ENCODE measurements around the gene FMO1. TPM values are rescaled to one million over a fixed set of nuclear protein-coding genes. Genes with fewer than 3 reads are reported as not detected.
"Not testable (repeated sequence)": the region's sequence is repeated elsewhere in the genome, so short reads cannot be mapped to it uniquely, and the experiment has no call there.

The FMO1 gene
- total and polyA plus RNA-seq, 2 of the 8 experiments (the other 6 are each of a cell fraction or from before 2014, with no cell fraction given): 0.11 TPM; not detected in 1

GRCh38 chr1:171292799-171293198, 44.5 kb downstream of the FMO1 start (continued):
- TF ChIP-seq NANOG (IDR thresholded peaks at IDR 0.05; ENCODE audit: insufficient read depth, low read depth, low read length, poor library complexity, severe bottlenecking): no peak

DNA sequence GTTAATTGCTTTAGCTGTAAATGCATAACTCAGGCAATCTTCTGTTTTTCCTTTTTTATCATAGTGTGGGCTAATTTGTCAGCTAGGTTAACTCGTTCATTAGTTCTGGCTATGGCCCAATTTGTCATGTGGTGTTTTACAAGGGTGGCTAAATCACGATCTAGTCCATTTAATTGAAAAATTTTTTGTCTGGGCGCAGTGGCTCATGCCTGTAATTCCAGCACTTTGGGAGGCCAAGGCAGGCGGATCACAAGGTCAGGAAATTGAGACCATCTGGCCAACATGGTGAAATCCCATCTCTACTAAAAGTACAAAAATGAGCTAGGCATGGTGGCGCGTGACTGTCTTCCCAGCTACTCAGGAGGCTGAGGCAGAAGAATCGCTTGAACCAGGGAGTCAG, 47.1 kb downstream of the FMO1 start:
- ChIA-PET POLR2A (ENCODE audit: partially characterized antibody) (interaction anchor here (1.0 kb wide), 1 partner anchor 17 kb away, joined by 3 read pairs; no protein-coding TSS in a partner anchor), CTCF (ENCODE audit: partially characterized antibody) (interaction anchor here (0.7 to 6.0 kb wide), 10 partner anchors 9 to 109 kb away, joined by 3 to 45 read pairs (median 5); partner anchors contain the start of gene FMO4)
- H3K23ac ChIP-seq (ENCODE audit: insufficient read length); DNase-seq (ENCODE audit: low read depth in 1 of 2, low spot score in 2 of 2); H2BK120ac ChIP-seq (replicated peaks; ENCODE audit: low read depth, low read length); H3K4me2 ChIP-seq (ENCODE audit: insufficient read depth in 1 of 2, low read depth in 2 of 2, low read length in 2 of 2); H4K20me1 ChIP-seq (replicated peaks in 1 of 2; ENCODE audit: control insufficient read depth in 1 of 2, insufficient read depth in 2 of 2, low read length in 2 of 2); H4K91ac ChIP-seq (replicated peaks; ENCODE audit: insufficient read length, low read length); H3K9ac ChIP-seq (replicated peaks in 1 of 4; ENCODE audit: extremely low read depth in 1 of 4, low read depth in 3 of 4, low read length in 3 of 4); H3K79me2 ChIP-seq (ENCODE audit: control insufficient read depth in 1 of 2, insufficient read depth in 2 of 2, low read length in 2 of 2); H3K9me3 ChIP-seq (ENCODE audit: insufficient read depth in 2 of 2, low read depth in 1 of 2, low read length in 1 of 2); H3K79me1 ChIP-seq (ENCODE audit: low read depth, low read length); H3K4ac ChIP-seq (replicated peaks; ENCODE audit: insufficient read length, low read depth, low read length); H3K56ac ChIP-seq (replicated peaks; ENCODE audit: insufficient read length, low read depth, low read length); H2BK15ac ChIP-seq (ENCODE audit: low read length); H4K5ac ChIP-seq (ENCODE audit: insufficient read length, low read depth, low read length); H3K23me2 ChIP-seq (ENCODE audit: low read depth, low read length); H3K14ac ChIP-seq (ENCODE audit: insufficient read length); H2AK5ac ChIP-seq (ENCODE audit: low read depth, low read length); H3K18ac ChIP-seq (ENCODE audit: extremely low read depth, low read length); H3K36me3 ChIP-seq (ENCODE audit: control insufficient read depth in 2 of 4, insufficient read depth in 4 of 4, low read length in 3 of 4); H2AFZ ChIP-seq (ENCODE audit: low read length); H3K27ac ChIP-seq (ENCODE audit: low read depth, low read length); H2BK12ac ChIP-seq (ENCODE audit: low read depth, low read length); H3K4me3 ChIP-seq (ENCODE audit: extremely low read depth in 1 of 4, insufficient read depth in 2 of 4, low read depth in 3 of 4, low read length in 4 of 4); H3K27me3 ChIP-seq (replicated peaks in 1 of 4; ENCODE audit: control insufficient read depth in 3 of 4, extremely low read depth in 1 of 4, insufficient read depth in 3 of 4, low read length in 3 of 4); H4K8ac ChIP-seq (ENCODE audit: extremely low read depth, insufficient read depth, low read length); FAIRE-seq: not testable (repeated sequence)
- H2BK20ac ChIP-seq (ENCODE audit: low read length): peak overlapping the region; percentile 91; the same call in 1 of the 2 replicates
- peak overlapping the region; percentile 38; the same call in 1 of the 2 replicates for H2BK5ac ChIP-seq (ENCODE audit: low read depth, low read length)
- WGBS, 2 experiments (ENCODE audit: extremely low coverage in 1 of 2, insufficient coverage in 1 of 2, insufficient read length in 1 of 2, insufficient replicate concordance in 2 of 2, low coverage in 1 of 2, low lambda C conversion rate in 2 of 2, missing lambda C conversion rate in 1 of 2): 90% methylated on average over 7 of the region's 7 CpGs; no CpG with 5 or more reads in 1 of the 2 experiments
- H3K4me1 ChIP-seq (replicated peaks in 1 of 4; ENCODE audit: control insufficient read depth in 3 of 4, insufficient read depth in 4 of 4, low read length in 3 of 4): peaks cover 5 to 30% (median 16%) of the 10 kb centered on the region in 4 experiments; a peak in 6 of 7 replicates

All from H1 (cell line).